Measurements from ENCODE around the gene SEMA4D. TPM values are rescaled to one million over a fixed set of nuclear protein-coding genes. Genes with fewer than 3 reads are reported as not detected.

SEMA4D gene
- total RNA-seq, 1 donor from 2014 or later: 13.5 TPM

GRCh38 chr9:89362647-89363310 is 135.1 kb downstream of the SEMA4D start:
- Histone ChIP-seq H3K4me1 (no peaks in the 10 kb centered on the region), H3K27me3 (no peaks in the 10 kb centered on the region), H3K36me3 (peaks cover 33 to 55% of the 10 kb centered on the region in 2 donors), H3K9me3 (no peaks in the 10 kb centered on the region), H3K27ac (no peak overlapping the region), H3K4me3 (no peak overlapping the region)
- intact Hi-C loops (cut with DNase I): no loop called here
- no peak for TF ChIP-seq CTCF (IDR thresholded peaks at IDR 0.05)
- DNase-seq (ENCODE audit: low spot score in 2 of 2): peak in 1 of 2 donors; percentile 54

DNA sequence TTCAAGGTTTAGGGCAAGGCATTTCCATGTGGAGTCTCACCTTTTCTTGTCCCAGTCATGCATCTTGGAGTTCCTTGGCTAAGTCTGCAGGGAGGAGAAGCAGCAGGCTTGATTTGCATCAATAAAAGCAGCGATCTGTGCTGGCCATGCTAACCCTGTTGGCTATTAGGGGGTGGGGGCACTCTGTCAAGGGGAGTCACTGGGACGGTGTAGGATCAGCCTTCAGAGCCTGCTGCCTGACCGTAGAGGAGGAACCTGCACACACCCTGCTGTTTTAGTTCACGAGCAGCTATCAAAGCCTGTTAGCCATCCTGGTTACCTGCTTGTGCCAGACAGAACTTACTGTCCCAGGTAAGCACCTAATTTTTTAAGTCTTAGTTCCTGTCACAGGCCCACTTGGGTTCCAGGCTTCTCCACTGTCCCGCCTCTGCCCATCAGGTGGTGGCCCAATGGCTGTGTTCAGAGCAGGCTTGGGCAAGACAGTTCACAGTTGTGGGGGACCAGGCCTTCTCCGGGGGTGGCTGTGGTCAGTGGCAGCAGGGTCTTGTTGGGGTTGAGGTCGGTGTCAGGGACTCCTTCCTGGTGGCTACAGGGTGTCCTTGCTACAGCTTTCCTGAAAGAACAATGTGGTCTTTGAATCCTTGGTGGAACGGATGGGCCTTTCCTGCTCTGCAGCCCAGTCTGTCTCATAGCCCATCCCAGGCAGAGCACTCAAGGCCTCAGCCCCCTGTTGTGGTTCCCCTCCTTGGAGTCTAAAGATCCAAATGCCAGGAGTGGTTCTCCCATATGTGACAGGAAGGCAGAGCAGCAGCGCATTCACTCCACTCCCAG is 135.9 kb downstream of the SEMA4D start:
- H3K9me3 ChIP-seq: no peaks in the 10 kb centered on the region
- H3K4me3 ChIP-seq: no peak overlapping the region
- no peaks in the 10 kb centered on the region for H3K4me1 ChIP-seq
- no peaks in the 10 kb centered on the region for H3K27me3 ChIP-seq
- DNase-seq (ENCODE audit: low spot score in 2 of 2): peak in 1 of 2 donors; percentile 56
- no peak overlapping the region for H3K27ac ChIP-seq
- intact Hi-C loops (cut with DNase I): no loop called here
- TF ChIP-seq CTCF (IDR thresholded peaks at IDR 0.05): no peak
- H3K36me3 ChIP-seq: peaks cover 40 to 62% of the 10 kb centered on the region in 2 donors

DNA sequence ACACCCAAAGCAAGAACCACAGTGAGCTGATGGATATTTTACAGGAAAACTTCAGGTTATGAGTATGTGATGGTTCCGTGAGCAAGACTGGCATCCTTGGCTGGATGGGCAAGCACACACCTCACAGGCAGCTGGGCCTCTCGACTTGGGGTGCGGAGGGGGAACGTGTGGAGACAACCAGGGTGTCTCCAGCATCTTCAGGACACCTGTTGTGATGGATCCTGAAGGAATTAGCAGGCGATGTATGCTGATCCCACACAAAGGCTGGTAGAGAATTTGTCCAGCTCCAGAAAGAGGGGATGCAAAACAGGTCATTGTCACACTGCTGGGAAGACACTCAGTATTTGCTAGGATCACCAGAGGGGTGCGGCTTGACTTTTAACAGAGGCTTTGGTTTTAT is 136.9 kb downstream of the SEMA4D start:
- intact Hi-C loops (cut with DNase I): no loop called here
- Histone ChIP-seq H3K9me3 (no peaks in the 10 kb centered on the region), H3K4me3 (no peak overlapping the region), H3K27ac (no peak overlapping the region), H3K27me3 (no peaks in the 10 kb centered on the region), H3K4me1 (no peaks in the 10 kb centered on the region), H3K36me3 (peaks cover 50 to 72% of the 10 kb centered on the region in 2 donors)
- DNase-seq (ENCODE audit: low spot score in 2 of 2): no peak
- TF ChIP-seq CTCF (IDR thresholded peaks at IDR 0.05): no peak

GRCh38 chr9:89360465-89360864 is 137.4 kb downstream of the SEMA4D start:
- no peak for TF ChIP-seq CTCF (IDR thresholded peaks at IDR 0.05)
- H3K4me3 ChIP-seq: no peak overlapping the region
- H3K4me1 ChIP-seq: no peaks in the 10 kb centered on the region
- peak in 1 of 2 donors; percentile 38 for DNase-seq (ENCODE audit: low spot score in 2 of 2)
- H3K27me3 ChIP-seq: no peaks in the 10 kb centered on the region
- intact Hi-C loops (cut with DNase I): no loop called here
- H3K9me3 ChIP-seq: no peaks in the 10 kb centered on the region
- no peak overlapping the region for H3K27ac ChIP-seq
- peaks cover 55 to 78% of the 10 kb centered on the region in 2 donors for H3K36me3 ChIP-seq

DNA sequence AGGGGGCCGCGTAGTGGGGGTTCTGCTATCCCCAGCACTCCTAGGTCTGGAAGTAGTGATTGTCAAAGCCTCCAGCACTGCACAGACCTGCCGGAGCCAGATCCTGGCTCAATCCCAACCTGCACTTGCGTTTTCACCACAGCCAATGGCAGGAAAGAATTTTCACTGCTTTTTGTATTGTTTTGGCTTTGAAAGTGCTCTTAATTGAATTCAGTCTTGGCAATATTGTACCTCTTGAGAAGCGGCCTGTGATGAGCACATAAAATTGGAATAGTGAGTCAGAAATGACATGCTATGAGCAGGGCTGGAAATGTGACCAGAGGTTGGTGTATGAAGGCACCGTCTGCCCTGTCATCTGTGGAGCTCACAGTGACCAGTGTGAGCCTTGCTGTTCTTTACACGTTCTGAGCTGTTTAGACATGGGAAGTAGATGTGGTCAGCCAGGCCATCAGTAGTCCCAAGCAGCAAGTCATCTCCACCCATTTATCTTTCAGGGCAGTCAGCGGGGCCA is 138.1 kb downstream of the SEMA4D start:
- H3K4me1 ChIP-seq: no peaks in the 10 kb centered on the region
- H3K9me3 ChIP-seq: no peaks in the 10 kb centered on the region
- H3K4me3 ChIP-seq: no peak overlapping the region
- peak in 1 of 2 donors; percentile 39 for DNase-seq (ENCODE audit: low spot score in 2 of 2)
- H3K27ac ChIP-seq: no peak overlapping the region
- peaks cover 61 to 85% of the 10 kb centered on the region in 2 donors for H3K36me3 ChIP-seq
- no peak for TF ChIP-seq CTCF (IDR thresholded peaks at IDR 0.05)
- intact Hi-C loops (cut with DNase I): no loop called here
- no peaks in the 10 kb centered on the region for H3K27me3 ChIP-seq

Data from ascending aorta (tissue), 2 donors.